Neural cell (in vitro differentiated cells): Measurements from ENCODE around the gene PAPPA2. TPM values are rescaled to one million over a fixed set of nuclear protein-coding genes. Genes with fewer than 3 reads are reported as not detected.

Source experiments
- H2AFZ ChIP-seq: fragments of 200-600, 300-800 bp; sonication (generic), shearing (Covaris generic); 2 replicates; pipeline ENCODE4 v1.6.0; 2014; ENCODE audit warnings: low read depth, mild to moderate bottlenecking, antibody characterized with exemption, low read length, moderate library complexity
- H3F3A ChIP-seq: fragments of 200-600 bp; shearing (Covaris generic); 2 replicates; pipeline ENCODE4 v1.6.1; 2016; ENCODE audit warnings: mild to moderate bottlenecking, moderate library complexity, mixed read lengths, antibody characterized with exemption, low read length; ENCODE audit not compliant: insufficient read depth, poor library complexity, severe bottlenecking
- H3K27ac ChIP-seq: fragments of 200-600, 300-800 bp; sonication (generic), shearing (Covaris generic); 2 replicates; pipeline ENCODE4 v1.5.1; 2014; ENCODE audit warnings: mild to moderate bottlenecking, low read length, moderate library complexity
- H3K27me3 ChIP-seq: fragments of 300-800, 200-600 bp; sonication (generic), shearing (Covaris generic); 2 replicates; pipeline ENCODE4 v1.6.0; 2014; ENCODE audit warnings: mild to moderate bottlenecking, low read depth, low read length, moderate library complexity; ENCODE audit not compliant: insufficient read depth
- H3K36me3 ChIP-seq: fragments of 300-800, 200-600 bp; sonication (generic), shearing (Covaris generic); 2 replicates; pipeline ENCODE4 v1.5.1; 2014; ENCODE audit warnings: mild to moderate bottlenecking, antibody characterized with exemption, low read length, moderate library complexity; ENCODE audit not compliant: insufficient read depth
- H3K4me2 ChIP-seq: fragments of 300-800, 200-600 bp; sonication (generic), shearing (Covaris generic); 2 replicates; pipeline ENCODE4 v1.6.0; 2014; ENCODE audit warnings: mild to moderate bottlenecking, low read length
- H3K4me3 ChIP-seq: fragments of 300-800, 200-600 bp; sonication (generic), shearing (Covaris generic); 2 replicates; pipeline ENCODE4 v1.5.1; 2014; ENCODE audit warnings: mild to moderate bottlenecking, low read length, moderate library complexity
- H3K79me2 ChIP-seq: fragments of 200-600 bp; shearing (Covaris generic); replicated peaks from 2 replicates; pipeline ENCODE4 v1.6.0; 2014; ENCODE audit warnings: mild to moderate bottlenecking, low read length, moderate library complexity; ENCODE audit not compliant: insufficient read depth
- H3K9ac ChIP-seq: fragments of 300-800, 200-600 bp; sonication (generic), shearing (Covaris generic); 2 replicates; pipeline ENCODE4 v1.6.1; 2016; ENCODE audit warnings: mild to moderate bottlenecking, low read length, mixed read lengths
- H3K9me2 ChIP-seq: fragments of 200-600 bp; shearing (Covaris generic); 2 replicates; pipeline ENCODE4 v1.6.1; 2016; ENCODE audit warnings: mild to moderate bottlenecking, low read length, mixed read lengths; ENCODE audit not compliant: insufficient read depth
- H3K9me3 ChIP-seq: fragments of 200-600, 300-800 bp; sonication (generic), shearing (Covaris generic); 2 replicates; pipeline ENCODE4 v1.6.1; 2016; ENCODE audit warnings: mild to moderate bottlenecking, mixed run types, low read length, moderate library complexity, mixed read lengths
- H4K20me1 ChIP-seq: fragments of 200-600 bp; shearing (Covaris generic); 2 replicates; pipeline ENCODE4 v1.6.1; 2016; ENCODE audit warnings: mild to moderate bottlenecking, mixed run types; ENCODE audit not compliant: insufficient read depth
- CTCF ChIP-seq: fragments of 450-650 bp; IDR thresholded peaks from 2 replicates; pipeline ENCODE4 v1.5.1; 2014; ENCODE audit warnings: antibody characterized with exemption, mild to moderate bottlenecking, moderate library complexity; ENCODE audit not compliant: poor library complexity, severe bottlenecking
- EP300 ChIP-seq: fragments of 450-650 bp; conservative IDR thresholded peaks from 2 replicates; pipeline ENCODE4 v1.6.1; 2014; ENCODE audit warnings: antibody characterized with exemption, mild to moderate bottlenecking, moderate library complexity; ENCODE audit not compliant: poor library complexity, severe bottlenecking
- EZH2 ChIP-seq: fragments of 200-600, 300-800 bp; shearing (Covaris generic), sonication (generic); IDR thresholded peaks from 2 replicates; pipeline ENCODE4 v1.6.1; 2014; ENCODE audit warnings: antibody characterized with exemption, low read length, borderline replicate concordance, mild to moderate bottlenecking; ENCODE audit not compliant: insufficient read depth, poor library complexity, severe bottlenecking
- MXI1 ChIP-seq: fragments of 450-650 bp; conservative IDR thresholded peaks from 2 replicates; pipeline ENCODE4 v1.6.1; 2014; ENCODE audit warnings: antibody characterized with exemption, mild to moderate bottlenecking; ENCODE audit not compliant: poor library complexity, severe bottlenecking
- POLR2AphosphoS5 ChIP-seq: IDR thresholded peaks from 2 replicates; pipeline ENCODE4 v1.6.1; 2012
- RAD21 ChIP-seq: fragments of 450-650 bp; conservative IDR thresholded peaks from 2 replicates; pipeline ENCODE4 v1.6.1; 2014; ENCODE audit warnings: antibody characterized with exemption, mild to moderate bottlenecking, moderate library complexity
- REST ChIP-seq: IDR thresholded peaks from 2 replicates; pipeline ENCODE4 v1.6.1; 2012; ENCODE audit warnings: borderline replicate concordance
- SMC3 ChIP-seq: fragments of 450-650 bp; conservative IDR thresholded peaks from 2 replicates; pipeline ENCODE4 v1.6.1; 2014; ENCODE audit warnings: antibody characterized with exemption, mild to moderate bottlenecking, moderate library complexity; ENCODE audit not compliant: poor library complexity
- TAF1 ChIP-seq: IDR thresholded peaks from 2 replicates; pipeline ENCODE4 v1.6.1; 2012; ENCODE audit warnings: low read depth
- polyA plus RNA-seq: library from polyadenylated mRNA; depleted of rRNA; stranded (reverse); fragments of >200 nt; gene quantifications from 2 replicates; pipeline ENCODE4 v1.2.3, GENCODE V29; 2014

PAPPA2 gene
- polyA plus RNA-seq, 1 donor from 2014 or later, result 0.59 TPM

GRCh38 chr1:176546825-176547224 is 83.8 kb downstream of the PAPPA2 start:
- no peak overlapping the region for H3K9ac ChIP-seq
- no peaks in the 10 kb centered on the region for H3K9me2 ChIP-seq
- H3K9me3 ChIP-seq, result no peaks in the 10 kb centered on the region
- H3K4me3 ChIP-seq, result no peak overlapping the region
- no peaks in the 10 kb centered on the region for H3K79me2 ChIP-seq
- no peak overlapping the region for H3K27ac ChIP-seq
- H3F3A ChIP-seq, result no peaks in the 10 kb centered on the region
- H3K27me3 ChIP-seq, result no peaks in the 10 kb centered on the region
- no peaks in the 10 kb centered on the region for H3K36me3 ChIP-seq
- TF ChIP-seq TAF1 (no peak), RAD21 (no peak), REST (no peak), MXI1 (no peak), EZH2 (no peak), POLR2AphosphoS5 (no peak)
- no peaks in the 10 kb centered on the region for H4K20me1 ChIP-seq
- H3K4me2 ChIP-seq, result no peak overlapping the region
- no peak overlapping the region for H2AFZ ChIP-seq

- Histone ChIP-seq H3K4me3 (no peak overlapping the region), H3K27ac (no peak overlapping the region), H3K9me3 (no peaks in the 10 kb centered on the region), H3K9ac (no peak overlapping the region), H3K9me2 (no peaks in the 10 kb centered on the region), H3F3A (no peaks in the 10 kb centered on the region), H3K79me2 (no peaks in the 10 kb centered on the region), H3K27me3 (no peaks in the 10 kb centered on the region), H4K20me1 (no peaks in the 10 kb centered on the region), H3K4me2 (no peak overlapping the region), H3K36me3 (no peaks in the 10 kb centered on the region), H2AFZ (no peak overlapping the region)
- TF ChIP-seq MXI1 (no peak), EP300 (no peak), POLR2AphosphoS5 (no peak), SMC3 (no peak), CTCF (no peak), REST (no peak), EZH2 (no peak), RAD21 (no peak), TAF1 (no peak)
These were observed 88.2 kb downstream of the PAPPA2 start for GRCh38 chr1:176551146-176551545.
